HG03135 (cell line): ENCODE data around the gene HDAC10.
A peak's percentile ranks its signal among the peaks of the same experiment; 100 is the strongest.

Source experiments
- ATAC-seq: cut with Tn5 transposase; IDR thresholded peaks from one replicate; pipeline ENCODE4 v1.9.1; 2021; ENCODE audit warnings: mild to moderate bottlenecking, moderate library complexity; ENCODE audit not compliant: unreplicated experiment

HDAC10 gene

GRCh38 chr22:50204571-50204970 lies 46.5 kb downstream of the HDAC10 start:
- no peak for ATAC-seq

DNA sequence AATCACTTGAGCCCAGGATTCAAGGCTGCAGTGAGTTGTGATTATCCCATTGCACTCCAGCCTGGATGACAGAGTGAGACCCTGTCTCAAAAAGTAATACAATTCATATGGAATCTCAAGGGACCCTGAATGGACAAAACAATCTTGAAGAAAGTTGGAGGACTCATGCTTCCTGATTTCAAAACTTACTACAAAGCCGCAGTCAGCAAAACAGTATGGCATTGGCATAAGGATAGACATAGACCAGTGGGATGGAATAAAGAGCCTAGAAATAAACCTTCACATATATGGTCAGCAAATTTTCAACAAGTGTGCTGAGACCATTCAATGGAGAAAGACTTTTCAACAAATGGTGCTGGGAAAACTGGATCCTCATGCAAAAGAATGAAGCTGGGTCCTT lies 47.8 kb downstream of the HDAC10 start:
- ATAC-seq = no peak

DNA sequence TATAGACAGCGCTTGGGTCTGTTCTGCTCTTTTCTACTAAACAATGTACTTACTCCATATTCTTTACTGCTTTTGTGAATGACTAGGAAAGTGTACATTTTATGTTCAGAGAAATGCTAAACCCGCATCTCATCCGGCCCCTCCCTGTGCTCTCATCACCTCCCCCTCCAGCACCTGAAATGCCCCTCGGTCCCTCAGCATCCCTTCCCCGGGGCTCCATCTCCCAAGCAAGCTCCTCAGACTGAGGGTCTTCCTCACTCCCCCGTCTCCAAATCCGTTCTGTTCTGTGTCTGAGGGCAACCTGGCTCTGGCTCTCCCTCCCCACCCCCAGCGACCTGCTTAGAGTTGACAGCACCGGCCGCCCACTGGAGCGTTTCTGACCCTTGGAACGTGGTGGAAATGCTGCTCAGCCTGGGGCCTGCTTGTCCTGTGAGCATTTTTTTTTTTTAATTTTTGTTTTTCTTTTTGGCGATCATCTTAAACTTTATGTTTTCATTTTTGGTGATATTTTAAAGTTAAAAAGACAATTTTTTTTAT lies 48.9 kb downstream of the HDAC10 start:
- no peak for ATAC-seq

DNA sequence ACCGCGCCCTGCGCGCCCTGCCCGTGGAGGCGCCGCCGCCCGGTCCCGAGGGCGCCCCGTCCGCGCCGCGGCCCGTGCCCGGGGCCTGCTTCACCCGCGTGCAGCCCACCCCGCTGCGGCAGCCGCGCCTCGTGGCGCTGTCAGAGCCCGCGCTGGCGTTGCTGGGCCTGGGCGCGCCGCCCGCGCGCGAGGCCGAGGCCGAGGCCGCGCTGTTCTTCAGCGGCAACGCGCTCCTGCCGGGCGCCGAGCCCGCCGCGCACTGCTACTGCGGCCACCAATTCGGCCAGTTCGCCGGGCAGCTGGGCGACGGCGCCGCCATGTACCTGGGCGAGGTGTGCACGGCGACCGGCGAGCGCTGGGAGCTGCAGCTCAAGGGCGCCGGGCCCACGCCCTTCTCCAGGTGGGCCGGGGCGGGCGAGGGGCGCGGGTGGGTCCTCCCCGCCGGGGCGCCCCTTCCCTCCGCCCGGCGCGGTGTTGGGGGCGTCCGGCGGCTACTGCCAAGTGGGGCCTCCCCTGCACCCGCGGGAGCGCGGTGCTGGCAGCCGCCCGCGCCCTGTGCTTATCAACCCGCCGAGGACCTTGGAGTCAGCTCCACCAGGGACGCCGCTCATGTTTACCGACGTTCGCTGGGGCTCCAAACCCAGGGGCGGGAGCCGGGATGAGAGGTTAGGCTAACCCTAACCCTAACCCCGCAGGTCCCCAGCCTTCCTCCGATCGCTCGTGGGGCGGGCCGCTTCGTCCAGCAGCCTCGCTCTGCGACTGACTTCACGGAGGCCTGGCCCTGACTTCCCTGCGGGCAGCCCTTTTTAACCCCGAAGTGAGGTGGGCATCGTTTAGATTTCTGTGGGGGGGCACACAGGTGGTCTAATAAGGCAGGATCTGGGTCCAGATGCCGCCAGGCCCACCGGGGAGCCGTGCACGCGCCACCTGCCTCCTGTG lies 49.6 kb downstream of the HDAC10 start:
- peak; percentile 19 for ATAC-seq

GRCh38 chr22:50200461-50201190 lies 50.4 kb downstream of the HDAC10 start, which contains the start of gene SELENOO:
Gene SELENOO (plus strand): TSS chr22:50201011. CDS start chr22:50201037, 26 bp downstream.
- ATAC-seq = peak; percentile 59

DNA sequence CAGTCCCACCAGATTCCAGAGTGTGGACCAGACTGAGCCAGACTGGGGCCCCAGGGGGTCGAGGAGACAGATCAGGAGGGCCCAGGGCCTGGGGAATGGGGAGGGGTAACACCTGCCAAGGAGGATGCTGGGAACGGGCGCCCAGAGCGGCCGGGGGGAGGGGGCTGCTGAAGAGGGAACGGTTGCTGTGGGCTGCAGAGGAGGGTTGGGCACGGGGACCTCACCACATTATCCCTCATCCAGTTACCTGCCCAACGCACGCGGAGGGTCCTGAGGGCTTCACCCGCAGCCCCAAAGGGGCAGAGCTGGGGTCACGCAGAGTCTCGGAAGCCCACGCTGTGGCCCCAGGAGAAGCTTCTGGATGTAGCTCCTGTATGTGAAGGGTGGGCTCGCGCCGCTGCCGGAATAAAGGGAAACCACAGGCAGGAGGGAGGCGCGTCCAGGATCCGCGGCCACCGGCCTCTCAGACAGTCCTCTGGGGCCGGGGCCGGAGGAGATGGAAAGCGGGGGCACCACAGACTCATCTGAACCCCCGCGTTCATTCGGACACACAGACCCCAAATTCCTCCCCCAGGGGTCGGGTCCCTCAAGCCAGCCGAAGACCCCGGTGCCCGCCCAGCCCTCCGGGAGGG lies 51.1 kb downstream of the HDAC10 start:
- peak; percentile 4 for ATAC-seq

GRCh38 chr22:50199251-50199721 lies 51.8 kb downstream of the HDAC10 start:
- ATAC-seq = no peak

- ATAC-seq = no peak
Measured at GRCh38 chr22:50198624-50199017, 52.4 kb downstream of the HDAC10 start.

DNA sequence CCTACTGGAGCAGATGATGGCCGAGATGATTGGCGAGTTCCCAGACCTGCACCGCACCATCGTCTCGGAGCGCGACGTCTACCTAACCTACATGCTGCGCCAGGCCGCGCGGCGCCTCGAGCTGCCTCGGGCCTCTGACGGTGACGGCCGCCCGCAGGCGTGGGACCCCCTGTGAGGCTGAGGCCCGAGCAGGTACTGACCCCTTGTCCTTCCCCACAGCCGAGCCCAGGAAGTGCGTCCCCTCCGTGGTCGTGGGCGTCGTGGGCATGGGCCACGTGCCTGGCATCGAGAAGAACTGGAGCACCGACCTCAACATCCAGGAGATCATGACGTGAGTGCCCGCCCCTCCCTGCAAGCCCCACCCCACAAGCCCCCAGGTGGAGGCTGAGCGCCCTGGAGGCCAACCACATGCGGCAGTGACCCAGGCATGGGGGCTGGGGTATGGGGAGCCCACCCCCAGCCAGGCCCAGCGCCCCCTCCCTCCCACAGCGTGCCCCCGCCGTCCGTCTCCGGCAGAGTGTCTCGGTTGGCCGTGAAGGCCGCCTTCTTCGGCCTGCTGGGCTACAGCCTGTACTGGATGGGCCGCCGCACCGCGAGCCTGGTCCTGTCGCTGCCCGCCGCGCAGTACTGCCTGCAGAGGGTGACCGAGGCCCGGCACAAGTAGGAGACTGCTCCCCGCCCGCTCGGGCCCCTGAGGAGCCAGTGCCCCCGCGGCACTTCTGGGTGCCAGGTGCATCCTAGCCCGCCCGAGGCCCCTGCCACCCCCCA lies 53.0 kb downstream of the HDAC10 start:
- ATAC-seq = no peak

DNA sequence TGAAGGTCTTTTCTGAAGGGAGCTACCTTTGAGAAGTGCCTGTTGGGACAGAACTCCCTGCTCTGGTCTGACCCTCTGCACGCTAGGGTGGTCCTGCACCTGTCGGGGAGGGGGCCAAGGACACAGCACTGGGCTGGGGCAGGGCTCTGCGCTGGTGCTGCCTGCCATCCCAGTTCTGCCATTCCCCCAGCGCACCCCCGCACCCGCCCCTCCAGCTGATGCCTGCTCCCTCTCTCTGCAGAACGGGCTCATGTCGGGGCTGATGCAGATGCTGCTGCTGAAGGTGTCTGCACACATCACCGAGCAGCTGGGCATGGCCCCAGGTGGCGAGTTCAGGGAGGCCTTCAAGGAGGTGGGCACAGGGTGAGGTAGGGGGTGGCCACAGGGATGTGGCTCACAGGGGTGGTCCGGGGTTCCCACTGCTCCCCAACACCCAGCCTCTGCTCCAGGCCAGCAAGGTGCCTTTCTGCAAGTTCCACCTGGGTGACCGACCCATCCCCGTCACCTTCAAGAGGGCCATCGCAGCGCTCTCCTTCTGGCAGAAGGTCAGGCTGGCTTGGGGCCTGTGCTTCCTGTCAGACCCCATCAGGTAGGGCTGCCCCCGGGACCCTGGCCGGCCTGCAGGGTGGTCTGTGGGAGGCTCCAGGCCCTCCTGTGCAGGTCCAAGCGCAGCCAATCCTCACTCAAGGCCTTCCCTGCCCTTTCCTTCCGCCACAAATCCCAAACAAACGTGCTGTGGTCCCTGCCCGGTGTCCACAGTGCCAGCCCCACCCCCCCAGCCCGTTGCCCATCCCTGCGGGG lies 53.9 kb downstream of the HDAC10 start:
- no peak for ATAC-seq

- ATAC-seq = no peak
Measured at GRCh38 chr22:50196256-50196655, 54.8 kb downstream of the HDAC10 start.
